Measurements from ENCODE around the gene KMT2B.
"Not testable (repeated sequence)": the region's sequence is repeated elsewhere in the genome, so short reads cannot be mapped to it uniquely, and the experiment has no call there.

Gene KMT2B

DNA sequence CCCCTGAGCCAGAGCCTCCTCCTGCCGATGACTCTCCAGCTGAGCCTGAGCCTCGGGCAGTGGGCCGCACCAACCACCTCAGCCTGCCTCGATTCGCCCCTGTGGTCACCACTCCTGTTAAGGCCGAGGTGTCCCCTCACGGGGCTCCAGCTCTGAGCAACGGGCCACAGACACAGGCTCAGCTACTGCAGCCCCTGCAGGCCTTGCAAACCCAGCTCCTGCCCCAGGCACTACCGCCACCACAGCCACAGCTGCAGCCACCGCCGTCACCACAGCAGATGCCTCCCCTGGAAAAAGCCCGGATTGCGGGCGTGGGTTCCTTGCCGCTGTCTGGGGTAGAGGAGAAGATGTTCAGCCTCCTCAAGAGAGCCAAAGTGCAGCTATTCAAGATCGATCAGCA, 3.6 kb downstream of the KMT2B start:
- Histone ChIP-seq H3K27me3 (ENCODE audit: control insufficient read depth, insufficient read depth, low read length) (no peaks in the 10 kb centered on the region), H3K4me1 (ENCODE audit: control insufficient read depth, insufficient read depth, low read length) (no peaks in the 10 kb centered on the region), H3K9me3 (ENCODE audit: control insufficient read depth, insufficient read depth, low read length) (no peaks in the 10 kb centered on the region), H3K36me3 (ENCODE audit: control insufficient read depth, insufficient read depth, low read length) (peaks cover 58% of the 10 kb centered on the region), H3K4me3 (ENCODE audit: low read depth, low read length) (no peak overlapping the region), H3K9ac (ENCODE audit: low read depth, low read length) (no peak overlapping the region)

DNA sequence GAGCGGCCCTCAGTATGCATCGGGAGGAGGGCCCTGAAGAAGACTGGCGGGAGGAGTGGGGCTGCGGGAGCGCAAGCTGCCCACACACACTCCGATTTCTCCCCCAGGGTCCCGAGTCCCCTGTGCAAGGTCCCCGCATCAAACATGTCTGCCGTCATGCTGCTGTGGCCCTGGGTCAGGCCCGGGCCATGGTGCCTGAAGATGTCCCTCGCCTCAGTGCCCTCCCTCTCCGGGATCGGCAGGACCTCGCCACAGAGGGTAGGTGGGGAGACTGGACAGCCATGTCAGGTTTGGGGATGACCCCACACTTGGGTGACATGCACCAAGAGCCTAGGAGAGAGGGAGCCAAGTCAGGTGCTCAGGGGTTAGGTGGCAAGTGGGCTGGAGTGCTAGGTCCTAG, 4.7 kb downstream of the KMT2B start:
- Histone ChIP-seq H3K4me3 (ENCODE audit: low read depth, low read length) (no peak overlapping the region), H3K27me3 (ENCODE audit: control insufficient read depth, insufficient read depth, low read length) (no peaks in the 10 kb centered on the region), H3K9me3 (ENCODE audit: control insufficient read depth, insufficient read depth, low read length) (no peaks in the 10 kb centered on the region), H3K36me3 (ENCODE audit: control insufficient read depth, insufficient read depth, low read length) (peaks cover 66% of the 10 kb centered on the region), H3K4me1 (ENCODE audit: control insufficient read depth, insufficient read depth, low read length) (no peaks in the 10 kb centered on the region), H3K9ac (ENCODE audit: low read depth, low read length) (no peak overlapping the region)

DNA sequence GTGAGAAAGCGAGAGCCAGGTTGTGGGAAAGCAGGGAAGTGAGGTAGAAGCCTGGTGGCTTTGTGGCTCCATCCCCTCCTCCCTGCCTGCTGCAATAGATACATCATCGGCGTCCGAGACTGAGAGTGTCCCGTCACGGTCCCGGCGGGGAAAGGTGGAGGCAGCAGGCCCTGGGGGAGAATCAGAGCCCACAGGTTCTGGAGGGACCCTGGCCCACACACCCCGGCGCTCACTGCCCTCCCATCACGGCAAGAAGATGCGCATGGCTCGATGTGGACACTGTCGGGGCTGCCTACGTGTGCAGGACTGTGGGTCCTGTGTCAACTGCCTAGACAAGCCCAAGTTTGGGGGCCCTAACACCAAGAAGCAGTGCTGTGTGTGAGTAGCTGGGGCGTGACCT, 5.1 kb downstream of the KMT2B start:
- H3K4me3 ChIP-seq (ENCODE audit: low read depth, low read length) = no peak overlapping the region
- no peaks in the 10 kb centered on the region for H3K27me3 ChIP-seq (ENCODE audit: control insufficient read depth, insufficient read depth, low read length)
- H3K9me3 ChIP-seq (ENCODE audit: control insufficient read depth, insufficient read depth, low read length) = no peaks in the 10 kb centered on the region
- H3K9ac ChIP-seq (ENCODE audit: low read depth, low read length) = no peak overlapping the region
- no peaks in the 10 kb centered on the region for H3K4me1 ChIP-seq (ENCODE audit: control insufficient read depth, insufficient read depth, low read length)
- H3K36me3 ChIP-seq (ENCODE audit: control insufficient read depth, insufficient read depth, low read length) = peaks cover 70% of the 10 kb centered on the region

DNA sequence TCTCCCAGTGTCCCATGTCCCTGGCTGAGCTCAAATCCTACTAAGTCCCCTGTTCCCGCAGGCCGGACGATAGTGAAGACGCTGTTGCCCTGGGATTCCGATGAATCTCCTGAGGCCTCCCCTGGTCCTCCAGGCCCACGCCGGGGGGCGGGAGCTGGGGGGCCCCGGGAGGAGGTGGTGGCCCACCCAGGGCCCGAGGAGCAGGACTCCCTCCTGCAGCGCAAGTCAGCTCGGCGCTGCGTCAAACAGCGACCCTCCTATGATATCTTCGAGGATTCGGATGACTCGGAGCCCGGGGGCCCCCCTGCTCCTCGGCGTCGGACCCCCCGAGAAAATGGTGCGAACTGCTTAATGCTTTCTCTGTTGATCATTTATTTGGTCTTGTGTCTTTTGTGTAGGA, 5.9 kb downstream of the KMT2B start:
- H3K9me3 ChIP-seq (ENCODE audit: control insufficient read depth, insufficient read depth, low read length) = no peaks in the 10 kb centered on the region
- H3K4me3 ChIP-seq (ENCODE audit: low read depth, low read length) = no peak overlapping the region
- H3K36me3 ChIP-seq (ENCODE audit: control insufficient read depth, insufficient read depth, low read length) = peaks cover 78% of the 10 kb centered on the region
- no peak overlapping the region for H3K9ac ChIP-seq (ENCODE audit: low read depth, low read length)
- no peaks in the 10 kb centered on the region for H3K27me3 ChIP-seq (ENCODE audit: control insufficient read depth, insufficient read depth, low read length)
- H3K4me1 ChIP-seq (ENCODE audit: control insufficient read depth, insufficient read depth, low read length) = no peaks in the 10 kb centered on the region

DNA sequence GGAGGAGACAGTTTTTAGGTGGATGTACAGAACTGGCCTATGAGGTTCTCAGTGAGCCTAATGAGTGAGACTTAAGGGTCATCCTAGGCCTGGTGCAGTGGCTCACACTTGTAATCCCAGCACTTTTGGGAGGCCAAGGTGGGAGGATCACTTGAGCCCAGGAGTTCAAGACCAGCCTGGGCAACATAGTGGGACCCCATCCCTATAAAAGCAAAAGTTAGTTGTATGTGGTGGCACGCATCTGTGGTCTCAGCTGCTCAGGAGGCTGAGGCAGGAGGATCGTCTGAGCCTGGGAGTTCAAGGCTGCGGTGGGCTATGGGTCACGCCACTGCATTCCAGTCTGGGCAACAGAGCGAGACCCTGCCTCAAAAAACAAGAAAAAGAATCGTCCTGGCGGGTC, 6.3 kb downstream of the KMT2B start:
- not testable (repeated sequence) for H3K9ac ChIP-seq (ENCODE audit: low read depth, low read length); H3K4me1 ChIP-seq (ENCODE audit: control insufficient read depth, insufficient read depth, low read length); H3K9me3 ChIP-seq (ENCODE audit: control insufficient read depth, insufficient read depth, low read length); H3K27me3 ChIP-seq (ENCODE audit: control insufficient read depth, insufficient read depth, low read length); H3K4me3 ChIP-seq (ENCODE audit: low read depth, low read length)
- peaks cover 82% of the 10 kb centered on the region for H3K36me3 ChIP-seq (ENCODE audit: control insufficient read depth, insufficient read depth, low read length)

DNA sequence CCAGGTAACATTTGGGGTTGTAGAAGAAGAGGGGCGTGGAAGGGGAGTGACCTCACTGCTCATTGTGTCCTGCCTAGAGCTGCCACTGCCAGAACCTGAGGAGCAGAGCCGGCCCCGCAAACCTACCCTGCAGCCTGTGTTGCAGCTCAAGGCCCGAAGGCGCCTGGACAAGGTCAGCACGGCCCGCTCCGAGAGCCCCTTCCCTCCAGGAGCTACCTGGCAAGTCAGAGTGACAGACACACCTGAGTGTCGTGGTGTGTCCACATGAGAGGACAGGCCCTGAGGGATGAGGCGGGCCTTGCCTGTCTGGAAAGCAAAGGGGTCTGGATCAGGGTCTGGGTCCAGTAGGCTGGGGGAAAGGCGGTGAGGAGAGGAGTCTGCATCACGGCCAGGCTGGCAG, 6.8 kb downstream of the KMT2B start:
- H3K9ac ChIP-seq (ENCODE audit: low read depth, low read length) = no peak overlapping the region
- no peaks in the 10 kb centered on the region for H3K27me3 ChIP-seq (ENCODE audit: control insufficient read depth, insufficient read depth, low read length)
- no peak overlapping the region for H3K4me3 ChIP-seq (ENCODE audit: low read depth, low read length)
- no peaks in the 10 kb centered on the region for H3K4me1 ChIP-seq (ENCODE audit: control insufficient read depth, insufficient read depth, low read length)
- peaks cover 87% of the 10 kb centered on the region for H3K36me3 ChIP-seq (ENCODE audit: control insufficient read depth, insufficient read depth, low read length)
- H3K9me3 ChIP-seq (ENCODE audit: control insufficient read depth, insufficient read depth, low read length) = no peaks in the 10 kb centered on the region

DNA sequence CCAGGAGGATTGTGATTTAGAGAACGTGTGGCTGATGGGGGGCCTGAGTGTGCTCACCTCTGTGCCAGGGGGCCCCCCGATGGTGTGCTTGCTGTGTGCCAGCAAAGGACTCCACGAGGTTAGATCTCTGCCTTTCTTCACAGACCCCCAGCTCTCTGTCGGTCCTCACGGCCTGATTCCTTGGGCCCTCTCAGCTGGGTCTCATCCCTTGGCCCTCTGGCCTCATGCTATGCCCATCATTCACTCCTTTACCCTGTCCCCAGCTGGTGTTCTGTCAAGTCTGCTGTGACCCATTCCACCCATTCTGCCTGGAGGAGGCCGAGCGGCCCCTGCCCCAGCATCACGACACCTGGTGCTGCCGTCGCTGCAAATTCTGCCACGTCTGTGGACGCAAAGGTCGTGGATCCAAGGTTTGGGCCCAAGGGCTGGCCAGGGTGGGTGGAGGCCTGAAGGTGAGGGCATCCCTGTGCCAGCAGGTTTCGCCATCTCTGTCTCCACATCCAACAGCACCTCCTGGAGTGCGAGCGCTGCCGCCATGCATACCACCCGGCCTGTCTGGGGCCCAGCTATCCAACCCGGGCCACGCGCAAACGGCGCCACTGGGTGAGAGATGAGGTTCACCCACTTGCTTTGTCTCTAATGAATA, 7.5 kb downstream of the KMT2B start:
- no peaks in the 10 kb centered on the region for H3K9me3 ChIP-seq (ENCODE audit: control insufficient read depth, insufficient read depth, low read length)
- H3K4me1 ChIP-seq (ENCODE audit: control insufficient read depth, insufficient read depth, low read length) = no peaks in the 10 kb centered on the region
- no peak overlapping the region for H3K4me3 ChIP-seq (ENCODE audit: low read depth, low read length)
- H3K36me3 ChIP-seq (ENCODE audit: control insufficient read depth, insufficient read depth, low read length) = peaks cover 88% of the 10 kb centered on the region
- H3K27me3 ChIP-seq (ENCODE audit: control insufficient read depth, insufficient read depth, low read length) = no peaks in the 10 kb centered on the region
- no peak overlapping the region for H3K9ac ChIP-seq (ENCODE audit: low read depth, low read length)

DNA sequence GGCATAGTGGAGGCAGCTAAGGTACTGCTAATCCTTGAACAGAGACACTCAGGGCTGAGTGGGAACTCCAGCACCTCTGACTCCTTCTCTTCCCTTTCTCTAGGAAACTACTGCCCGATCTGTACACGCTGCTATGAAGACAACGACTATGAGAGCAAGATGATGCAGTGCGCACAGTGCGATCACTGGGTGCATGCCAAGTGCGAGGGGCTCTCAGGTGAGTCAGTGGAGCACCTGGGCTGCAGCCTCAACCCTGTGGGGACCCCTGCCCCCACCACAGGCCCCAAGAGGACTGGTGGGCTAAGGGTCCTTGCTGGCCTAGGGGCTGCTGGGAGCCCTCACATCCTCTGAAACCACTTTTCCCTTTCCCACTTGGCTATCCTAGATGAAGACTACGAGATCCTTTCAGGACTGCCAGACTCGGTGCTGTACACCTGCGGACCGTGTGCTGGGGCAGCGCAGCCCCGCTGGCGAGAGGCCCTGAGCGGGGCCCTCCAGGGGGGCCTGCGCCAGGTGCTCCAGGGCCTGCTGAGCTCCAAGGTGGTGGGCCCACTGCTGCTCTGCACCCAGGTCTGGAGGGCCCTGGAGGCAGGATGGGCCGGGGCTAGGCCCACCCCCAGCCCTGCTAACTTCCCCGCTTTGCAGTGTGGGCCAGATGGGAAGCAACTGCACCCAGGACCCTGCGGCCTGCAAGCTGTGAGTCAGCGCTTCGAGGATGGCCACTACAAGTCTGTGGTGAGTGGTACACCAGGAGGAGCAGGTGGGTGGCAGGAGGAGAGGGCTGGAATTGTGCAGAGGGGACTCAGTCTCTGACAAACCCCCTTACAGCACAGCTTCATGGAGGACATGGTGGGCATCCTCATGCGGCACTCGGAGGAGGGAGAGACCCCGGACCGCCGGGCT, 9.5 kb downstream of the KMT2B start:
- H3K9me3 ChIP-seq (ENCODE audit: control insufficient read depth, insufficient read depth, low read length) = no peaks in the 10 kb centered on the region
- H3K4me1 ChIP-seq (ENCODE audit: control insufficient read depth, insufficient read depth, low read length) = no peaks in the 10 kb centered on the region
- H3K36me3 ChIP-seq (ENCODE audit: control insufficient read depth, insufficient read depth, low read length) = peaks cover 92% of the 10 kb centered on the region
- H3K27me3 ChIP-seq (ENCODE audit: control insufficient read depth, insufficient read depth, low read length) = no peaks in the 10 kb centered on the region
- H3K9ac ChIP-seq (ENCODE audit: low read depth, low read length) = no peak overlapping the region
- no peak overlapping the region for H3K4me3 ChIP-seq (ENCODE audit: low read depth, low read length)

DNA sequence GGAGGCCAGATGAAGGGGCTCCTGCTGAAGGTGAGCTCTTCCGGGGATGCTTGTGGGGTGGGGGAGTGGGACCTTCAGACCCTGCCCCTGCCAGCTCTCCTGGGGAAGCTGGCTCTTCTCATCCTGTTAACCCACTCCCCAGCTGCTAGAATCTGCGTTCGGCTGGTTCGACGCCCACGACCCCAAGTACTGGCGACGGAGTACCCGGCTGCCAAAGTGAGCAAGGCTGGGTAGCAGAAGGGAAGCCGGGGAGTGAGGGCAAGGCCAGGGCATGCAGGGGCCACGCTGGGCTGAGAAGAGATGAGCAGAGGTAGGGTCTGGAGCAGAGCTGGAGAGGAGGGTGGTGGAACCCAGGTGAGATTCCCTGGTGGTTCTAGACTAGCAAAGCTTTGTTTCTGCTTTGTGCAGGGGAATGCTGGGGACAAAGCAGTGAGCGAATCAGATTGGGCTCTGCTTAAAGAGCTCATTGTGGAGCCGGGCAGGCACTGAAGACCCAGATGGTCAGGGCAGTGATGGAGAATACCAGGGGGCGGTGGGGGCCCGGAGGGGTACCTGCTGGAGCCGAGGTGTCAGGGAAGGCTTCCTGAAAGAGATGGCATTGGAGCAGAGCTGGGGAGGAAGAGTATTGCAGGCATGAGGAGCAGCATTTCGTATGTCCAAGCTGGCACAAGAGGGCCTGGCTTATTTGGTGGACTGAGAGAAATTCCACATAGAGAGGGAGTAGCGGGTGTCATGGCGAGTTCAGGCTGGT, 10.3 kb downstream of the KMT2B start:
- Histone ChIP-seq H3K4me3 (ENCODE audit: low read depth, low read length) (no peak overlapping the region), H3K27me3 (ENCODE audit: control insufficient read depth, insufficient read depth, low read length) (no peaks in the 10 kb centered on the region), H3K36me3 (ENCODE audit: control insufficient read depth, insufficient read depth, low read length) (peaks cover 84% of the 10 kb centered on the region), H3K9ac (ENCODE audit: low read depth, low read length) (no peak overlapping the region), H3K9me3 (ENCODE audit: control insufficient read depth, insufficient read depth, low read length) (no peaks in the 10 kb centered on the region), H3K4me1 (ENCODE audit: control insufficient read depth, insufficient read depth, low read length) (no peaks in the 10 kb centered on the region)

DNA sequence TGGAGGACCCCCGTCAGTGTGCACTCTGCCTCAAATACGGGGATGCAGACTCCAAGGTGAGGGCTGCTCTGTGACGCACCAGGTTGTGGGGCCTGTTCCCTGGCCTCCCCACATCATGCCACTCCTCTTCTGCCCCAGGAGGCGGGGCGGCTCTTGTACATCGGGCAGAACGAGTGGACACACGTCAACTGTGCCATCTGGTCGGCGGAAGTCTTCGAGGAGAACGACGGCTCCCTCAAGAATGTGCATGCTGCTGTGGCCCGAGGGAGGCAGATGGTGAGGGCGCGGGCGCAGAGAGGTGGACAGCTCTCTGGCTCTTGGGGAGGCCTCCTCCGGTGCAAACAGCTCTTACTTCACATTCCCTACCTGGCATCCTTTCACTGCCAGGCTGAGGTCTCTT, 11.2 kb downstream of the KMT2B start:
- Histone ChIP-seq H3K27me3 (ENCODE audit: control insufficient read depth, insufficient read depth, low read length) (no peaks in the 10 kb centered on the region), H3K9me3 (ENCODE audit: control insufficient read depth, insufficient read depth, low read length) (no peaks in the 10 kb centered on the region), H3K4me1 (ENCODE audit: control insufficient read depth, insufficient read depth, low read length) (no peaks in the 10 kb centered on the region), H3K4me3 (ENCODE audit: low read depth, low read length) (no peak overlapping the region), H3K9ac (ENCODE audit: low read depth, low read length) (no peak overlapping the region), H3K36me3 (ENCODE audit: control insufficient read depth, insufficient read depth, low read length) (peaks cover 81% of the 10 kb centered on the region)

DNA sequence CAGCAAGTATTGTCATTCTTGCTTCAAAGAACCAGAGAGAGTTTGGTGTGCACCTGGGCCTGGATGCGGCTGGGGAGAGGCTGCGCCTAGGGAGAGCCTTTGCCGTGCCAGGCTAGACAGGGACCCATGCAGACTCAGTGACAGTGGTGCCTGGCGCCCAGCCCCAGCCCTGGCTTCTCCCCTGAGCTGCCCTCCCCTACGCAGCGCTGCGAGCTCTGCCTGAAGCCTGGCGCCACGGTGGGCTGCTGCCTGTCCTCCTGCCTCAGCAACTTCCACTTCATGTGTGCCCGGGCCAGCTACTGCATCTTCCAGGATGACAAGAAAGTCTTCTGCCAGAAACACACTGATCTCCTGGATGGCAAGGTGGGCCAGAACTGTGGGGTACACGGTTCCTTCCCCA, 12.0 kb downstream of the KMT2B start:
- Histone ChIP-seq H3K4me1 (ENCODE audit: control insufficient read depth, insufficient read depth, low read length) (no peaks in the 10 kb centered on the region), H3K36me3 (ENCODE audit: control insufficient read depth, insufficient read depth, low read length) (peaks cover 76% of the 10 kb centered on the region)

More for the DNA sequence above, 12.0 kb downstream of the KMT2B start:
- H3K9me3 ChIP-seq (ENCODE audit: control insufficient read depth, insufficient read depth, low read length) = no peaks in the 10 kb centered on the region
- no peak overlapping the region for H3K4me3 ChIP-seq (ENCODE audit: low read depth, low read length)
- H3K27me3 ChIP-seq (ENCODE audit: control insufficient read depth, insufficient read depth, low read length) = no peaks in the 10 kb centered on the region
- H3K9ac ChIP-seq (ENCODE audit: low read depth, low read length) = no peak overlapping the region

Data from iPS-15b (cell line).